H1 (cell line): ENCODE data around the gene DLG5.

Source experiments
- CHD2 ChIP-seq: IDR thresholded peaks from 2 replicates; pipeline ENCODE4 v1.6.1; 2012; ENCODE audit warnings: low read length, improper control_type of control experiment
- CTCF ChIP-seq, 3 experiments: IDR thresholded peaks; 1 replicate in 2 of 3; 2 replicates in 1 of 3; pipeline versions ENCODE4 v1.5.1 to v1.6.1; 2011; ENCODE audit warnings: low read length in 3 of 3, mild to moderate bottlenecking in 3 of 3, inconsistent platforms in 2 of 3, low read depth in 1 of 3, moderate library complexity in 1 of 3; ENCODE audit not compliant: insufficient read depth in 1 of 3; ENCODE audit errors: control extremely low read depth in 1 of 3
- EZH2 ChIP-seq: fragments of 200-600 bp; sonication (generic); IDR thresholded peaks from 2 replicates; pipeline ENCODE4 v1.7.1; 2012; ENCODE audit warnings: low read depth, mild to moderate bottlenecking, moderate library complexity, low read length, inconsistent platforms; ENCODE audit not compliant: severe bottlenecking
- HDAC6 ChIP-seq: IDR thresholded peaks from one replicate; pipeline ENCODE4 v1.7.1; 2012; ENCODE audit warnings: low read depth, mild to moderate bottlenecking, inconsistent platforms, low read length, moderate library complexity
- MAX ChIP-seq: IDR thresholded peaks from 2 replicates; pipeline ENCODE4 v1.6.1; 2012; ENCODE audit warnings: inconsistent platforms
- NRF1 ChIP-seq: IDR thresholded peaks from 2 replicates; pipeline ENCODE4 v1.6.1; 2011; ENCODE audit warnings: mild to moderate bottlenecking, low read depth, low read length, improper control_type of control experiment
- RAD21 ChIP-seq, 2 experiments: IDR thresholded peaks in 1 of 2; conservative IDR thresholded peaks in 1 of 2; 2 replicates each; pipeline ENCODE4 v1.6.1; 2011; ENCODE audit warnings: low read depth in 2 of 2, low read length in 2 of 2, improper control_type of control experiment in 1 of 2, inconsistent platforms in 1 of 2, mild to moderate bottlenecking in 1 of 2, moderate library complexity in 1 of 2
- USF2 ChIP-seq: IDR thresholded peaks from 2 replicates; pipeline ENCODE4 v1.6.1; 2011; ENCODE audit warnings: low read length, improper control_type of control experiment

GRCh38 chr10:77964811-77965210, 38.3 kb upstream of the DLG5 start:
- TF ChIP-seq USF2 (no peak), NRF1 (no peak), RAD21 (IDR thresholded peaks at IDR 0.05 in 1 of 2, conservative IDR thresholded peaks at IDR 0.05 in 1 of 2; ENCODE audit: low read depth in 2 of 2, low read length in 2 of 2) (no peak), CHD2 (no peak), MAX (no peak), HDAC6 (no peak), EZH2 (no peak), CTCF (IDR thresholded peaks at IDR 0.05; ENCODE audit: control extremely low read depth in 1 of 3, insufficient read depth in 1 of 3, low read depth in 1 of 3, low read length in 3 of 3) (no peak)
